HepG2 (cell line): ENCODE results near the gene IGSF21. TPM values are rescaled to one million over a fixed set of nuclear protein-coding genes. Genes with fewer than 3 reads are reported as not detected.

ENCODE experiments used
- ATAC-seq: fragments of 200-7000 bp; cut with Tn5 transposase; 3 replicates; pipeline ENCODE4 v1.9.1; 2020; ENCODE audit warnings: mild to moderate bottlenecking, moderate library complexity
- BruUV-seq: library from RNA; stranded (reverse); fragments of 400-500 nt; replicated peaks from 2 replicates; lab custom pipeline; 2021; lab: Mats Ljungman, UMichigan
- CTCF ChIA-PET: fragments of 300-600 bp; formaldehyde crosslinking; extraction: SDS; loops from one replicate; lab custom pipeline; 2021; ENCODE audit warnings: low total read pairs, inconsistent platforms, low intra/inter-chr PET ratio; lab: Yijun Ruan, JAX
- POLR2A ChIA-PET: fragments of 350-600 bp; sonication (Branson Sonifier 250); formaldehyde crosslinking; loops from one replicate; lab custom pipeline; 2020; ENCODE audit warnings: antibody characterized with exemption, inconsistent platforms; lab: Yijun Ruan, JAX
- DNase-seq: peaks from one replicate; pipeline ENCODE4 v3.0.0-alpha.2; 2015; ENCODE audit warnings: low spot score
- FAIRE-seq: peaks from 3 replicates; lab custom pipeline; 2011; peaks lifted over from hg19 to GRCh38; lab: Jason Lieb, UNC
- H2AFZ ChIP-seq: one replicate; pipeline ENCODE4 v1.6.1; 2011; ENCODE audit warnings: low read length, inconsistent platforms
- H3K27ac ChIP-seq: fragments of 300-600 bp; 3 replicates; pipeline ENCODE4 v1.8.0; 2011; ENCODE audit warnings: mixed run types, mild to moderate bottlenecking, mixed read lengths, low read length, inconsistent platforms; ENCODE audit not compliant: insufficient read depth; ENCODE audit errors: extremely low read length
- H3K27me3 ChIP-seq, 2 experiments: fragments of 200-600 bp in 1 of 2; 2 replicates in 1 of 2; 3 replicates in 1 of 2; pipeline versions ENCODE4 v1.6.0 to v1.8.0; 2011; ENCODE audit warnings: low read length in 2 of 2, mild to moderate bottlenecking in 2 of 2, moderate library complexity in 2 of 2, inconsistent platforms in 1 of 2; ENCODE audit not compliant: insufficient read depth in 2 of 2, control insufficient read depth in 1 of 2
- H3K36me3 ChIP-seq, 2 experiments: fragments of 200-600 bp in 1 of 2; replicated peaks in 1 of 2; 2 replicates in 1 of 2; 3 replicates in 1 of 2; pipeline versions ENCODE4 v1.5.1 to v1.8.0; 2011; ENCODE audit warnings: low read length in 2 of 2, inconsistent platforms in 1 of 2; ENCODE audit not compliant: insufficient read depth in 2 of 2, control insufficient read depth in 1 of 2
- H3K4me1 ChIP-seq: 2 replicates; pipeline ENCODE4 v1.5.1; 2012; ENCODE audit warnings: low read length, inconsistent platforms; ENCODE audit not compliant: insufficient read depth
- H3K4me2 ChIP-seq: 2 replicates; pipeline ENCODE4 v1.6.0; 2011; ENCODE audit warnings: low read depth, low read length, inconsistent platforms
- H3K4me3 ChIP-seq, 3 experiments: fragments of 200-600 bp in 1 of 3; sonication (generic), shearing (Covaris generic) in 1 of 3; replicated peaks in 1 of 3; 2 replicates each; pipeline ENCODE4 v1.5.1; 2011 to 2016; ENCODE audit warnings: low read length in 3 of 3, inconsistent platforms in 2 of 3, low read depth in 2 of 3, mild to moderate bottlenecking in 2 of 3, control low read depth in 1 of 3, mixed read lengths in 1 of 3; ENCODE audit not compliant: insufficient read depth in 1 of 3
- H3K79me2 ChIP-seq: one replicate; pipeline ENCODE4 v1.6.1; 2011; ENCODE audit warnings: low read length, inconsistent platforms; ENCODE audit not compliant: insufficient read depth
- H3K9ac ChIP-seq: 2 replicates; pipeline ENCODE4 v1.6.0; 2011; ENCODE audit warnings: mild to moderate bottlenecking, low read depth, low read length, inconsistent platforms; ENCODE audit not compliant: insufficient read depth
- H3K9me3 ChIP-seq: 2 replicates; pipeline ENCODE4 v1.5.1; 2012; ENCODE audit warnings: mild to moderate bottlenecking, low read length
- H4K20me1 ChIP-seq: 2 replicates; pipeline ENCODE4 v1.6.0; 2011; ENCODE audit warnings: inconsistent platforms, mild to moderate bottlenecking, low read length, moderate library complexity; ENCODE audit not compliant: insufficient read depth
- BCL6 ChIP-seq: IDR thresholded peaks from 2 replicates; pipeline ENCODE4 v1.6.1; 2016; ENCODE audit warnings: missing genetic modification reagents, missing compliant biosample characterization
- BHLHE40 ChIP-seq: IDR thresholded peaks from 2 replicates; pipeline ENCODE4 v1.6.1; 2011; ENCODE audit warnings: low read length, improper control_type of control experiment
- DMAP1 ChIP-seq: IDR thresholded peaks from 2 replicates; pipeline ENCODE4 v1.6.1; 2016
- FOXP4 ChIP-seq: sonication (generic); formaldehyde crosslinking; IDR thresholded peaks from 2 replicates; pipeline ENCODE4 v1.4.0; 2020; ENCODE audit warnings: missing genetic modification reagents
- JARID2 ChIP-seq: sonication (generic); formaldehyde crosslinking; IDR thresholded peaks from 2 replicates; pipeline ENCODE4 v1.8.1; 2023; ENCODE audit warnings: missing genetic modification reagents, inconsistent platforms; ENCODE audit not compliant: insufficient replicate concordance
- NPAS2 ChIP-seq: sonication (generic); formaldehyde crosslinking; IDR thresholded peaks from 2 replicates; pipeline ENCODE4 v1.8.0; 2022; ENCODE audit warnings: mild to moderate bottlenecking, missing genetic modification reagents, borderline replicate concordance
- POLR2AphosphoS5 ChIP-seq: IDR thresholded peaks from 2 replicates; pipeline ENCODE4 v1.6.1; 2012; ENCODE audit warnings: low read depth, low read length
- PRMT3 ChIP-seq: sonication (generic); formaldehyde crosslinking; IDR thresholded peaks from 2 replicates; pipeline ENCODE4 v1.8.1; 2022; ENCODE audit warnings: low read depth, mild to moderate bottlenecking, moderate library complexity, missing genetic modification reagents, borderline replicate concordance
- RBM22 ChIP-seq: fragments of 200-400 bp; formaldehyde crosslinking; optimal IDR thresholded peaks from 2 replicates; pipeline ENCODE3; 2017; ENCODE audit warnings: mild to moderate bottlenecking, low read length, moderate library complexity
- RCOR2 ChIP-seq: IDR thresholded peaks from 2 replicates; pipeline ENCODE4 v1.6.1; 2016; ENCODE audit warnings: missing biosample characterization, missing genetic modification reagents
- SCMH1 ChIP-seq: sonication (generic); formaldehyde crosslinking; IDR thresholded peaks from 2 replicates; pipeline ENCODE4 v1.9.0; 2021; ENCODE audit warnings: missing genetic modification reagents, mild to moderate bottlenecking, borderline replicate concordance
- SRSF4 ChIP-seq: fragments of 200-400 bp; formaldehyde crosslinking; IDR thresholded peaks from one replicate; pipeline ENCODE4 v1.6.1; 2018; ENCODE audit warnings: mild to moderate bottlenecking, low read depth, low read length, moderate library complexity; ENCODE audit not compliant: poor library complexity, severe bottlenecking
- TAF1 ChIP-seq: sonication (generic); formaldehyde crosslinking; IDR thresholded peaks from 2 replicates; pipeline ENCODE4 v1.4.0; 2020; ENCODE audit warnings: missing genetic modification reagents
- TIGD3 ChIP-seq: sonication (generic); formaldehyde crosslinking; IDR thresholded peaks from 2 replicates; pipeline ENCODE4 v1.5.1; 2020; ENCODE audit warnings: mild to moderate bottlenecking, missing genetic modification reagents, borderline replicate concordance
- TOPORS ChIP-seq: sonication (generic); formaldehyde crosslinking; IDR thresholded peaks from 2 replicates; pipeline ENCODE4 v1.8.0; 2023; ENCODE audit warnings: mild to moderate bottlenecking, missing genetic modification reagents
- ZFP62 ChIP-seq: sonication (generic); formaldehyde crosslinking; IDR thresholded peaks from 2 replicates; pipeline ENCODE4 v1.4.0; 2020; ENCODE audit warnings: missing genetic modification reagents
- ZNF10 ChIP-seq: sonication (generic); formaldehyde crosslinking; IDR thresholded peaks from 2 replicates; pipeline ENCODE4 v1.4.0; 2020; ENCODE audit warnings: mild to moderate bottlenecking, low read depth, missing genetic modification reagents, borderline replicate concordance
- ZNF331 ChIP-seq: sonication (generic); formaldehyde crosslinking; IDR thresholded peaks from 2 replicates; pipeline ENCODE4 v1.4.0; 2020; ENCODE audit warnings: missing genetic modification reagents
- ZNF550 ChIP-seq: sonication (generic); formaldehyde crosslinking; IDR thresholded peaks from 2 replicates; pipeline ENCODE4 v1.4.0; 2020; ENCODE audit warnings: mild to moderate bottlenecking, missing genetic modification reagents, borderline replicate concordance
- ZNF562 ChIP-seq: sonication (generic); formaldehyde crosslinking; IDR thresholded peaks from 2 replicates; pipeline ENCODE4 v1.8.0; 2022; ENCODE audit warnings: missing genetic modification reagents, borderline replicate concordance
- ZNF775 ChIP-seq: sonication (generic); formaldehyde crosslinking; IDR thresholded peaks from 2 replicates; pipeline ENCODE4 v1.4.0; 2020; ENCODE audit warnings: missing genetic modification reagents, mild to moderate bottlenecking, moderate library complexity, borderline replicate concordance
- WGBS: methylation state at CpG from one replicate; pipeline ENCODE4 v1.1.6; 2017; ENCODE audit warnings: low lambda C conversion rate; 5-methylcytosine and 5-hydroxymethylcytosine counted together
- in situ Hi-C: cut with HindIII; loops from 2 replicates; pipeline ENCODE4 v1.10.0; 2017; ENCODE audit warnings: low pct_unique_long_range_greater_than_20kb; ENCODE audit not compliant: extremely low pct_ligation_motif_present
- intact Hi-C: fragments of 100-400 bp; cut with micrococcal nuclease; formaldehyde crosslinking; loops from one replicate; pipeline ENCODE4 v1.10.0; 2022; ENCODE audit not compliant: unreplicated experiment
- polyA plus RNA-seq, 8 experiments: library from polyadenylated mRNA; depleted of rRNA in 3 of 8; stranded (reverse) in 7 of 8; unstranded in 1 of 8; fragments of >200 nt; fragmentation: Illumina TruSeq in 4 of 8; extraction: Trizol in 4 of 8; gene quantifications; 2 replicates each; pipeline versions ENCODE4 v1.2.1 to v1.2.3, GENCODE V29; 2011 to 2016; ENCODE audit warnings: low read depth in 4 of 8, missing spikeins in 1 of 8, mixed read lengths in 1 of 8; ENCODE audit not compliant: insufficient read depth in 1 of 8
- total RNA-seq, 5 experiments: library from RNA; depleted of rRNA; stranded (reverse); fragments of >200 nt; fragmentation: Illumina TruSeq; extraction: Trizol; gene quantifications; 2 replicates each; pipeline ENCODE4 v1.2.3, GENCODE V29; 2016; ENCODE audit warnings: low read depth in 1 of 5
- TF ChIP-seq, protein P1 (sequence below): IDR thresholded peaks from 2 replicates; pipeline ENCODE4 v1.6.1; 2016

The IGSF21 gene
- total and polyA plus RNA-seq, 2 of the 13 experiments (the other 11 are each of a cell fraction or from before 2014, with no cell fraction given) = not detected

GRCh38 chr1:18249631-18250030, 142.0 kb downstream of the IGSF21 start (continued):
- TF ChIP-seq, protein P1, sequence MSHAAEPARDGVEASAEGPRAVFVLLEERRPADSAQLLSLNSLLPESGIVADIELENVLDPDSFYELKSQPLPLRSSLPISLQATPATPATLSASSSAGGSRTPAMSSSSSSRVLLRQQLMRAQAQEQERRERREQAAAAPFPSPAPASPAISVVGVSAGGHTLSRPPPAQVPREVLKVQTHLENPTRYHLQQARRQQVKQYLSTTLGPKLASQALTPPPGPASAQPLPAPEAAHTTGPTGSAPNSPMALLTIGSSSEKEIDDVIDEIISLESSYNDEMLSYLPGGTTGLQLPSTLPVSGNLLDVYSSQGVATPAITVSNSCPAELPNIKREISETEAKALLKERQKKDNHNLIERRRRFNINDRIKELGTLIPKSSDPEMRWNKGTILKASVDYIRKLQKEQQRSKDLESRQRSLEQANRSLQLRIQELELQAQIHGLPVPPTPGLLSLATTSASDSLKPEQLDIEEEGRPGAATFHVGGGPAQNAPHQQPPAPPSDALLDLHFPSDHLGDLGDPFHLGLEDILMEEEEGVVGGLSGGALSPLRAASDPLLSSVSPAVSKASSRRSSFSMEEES = no peak
- TF ChIP-seq RCOR2 (CRISPR knock-in tag) (no peak), NPAS2 (CRISPR knock-in tag) (no peak), SRSF4 (no peak), PRMT3 (CRISPR knock-in tag) (no peak), POLR2AphosphoS5 (no peak), DMAP1 (CRISPR knock-in tag) (no peak), BHLHE40 (no peak), JARID2 (CRISPR knock-in tag) (no peak), RBM22 (no peak)

DNA sequence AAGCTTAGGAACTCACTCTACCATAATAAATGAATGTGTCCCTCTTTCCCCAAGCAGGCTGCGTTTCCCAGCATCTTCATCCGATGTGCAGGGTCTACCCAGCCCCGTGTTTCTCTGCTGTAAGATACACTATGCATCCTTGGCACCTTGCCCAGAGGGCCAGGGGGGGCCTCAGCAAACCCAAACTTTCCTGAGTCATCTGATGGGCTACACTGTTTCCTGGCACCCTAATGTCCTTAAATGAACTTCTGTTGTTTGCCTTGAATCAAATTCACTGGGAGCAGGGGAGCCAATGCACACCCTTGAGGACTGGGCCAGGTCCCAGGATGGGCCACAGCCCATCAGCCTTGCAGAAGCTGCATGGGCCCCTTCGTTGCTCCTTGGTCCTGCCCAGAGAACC, 145.5 kb downstream of the IGSF21 start:
- Histone ChIP-seq H2AFZ (no peak overlapping the region), H3K9me3 (peaks cover 5% of the 10 kb centered on the region; the same call in 1 of the 2 replicates), H4K20me1 (0 out of 2 replicates have a peak, but pooled peaks cover 3% of the 10 kb centered on the region), H3K4me2 (no peak overlapping the region), H3K36me3 (no peaks in the 10 kb centered on the region), H3K4me3 (no peak overlapping the region), H3K79me2 (no peaks in the 10 kb centered on the region), H3K27me3 (peaks cover 0 to 4% of the 10 kb centered on the region in 2 experiments; a peak in 1 of 5 replicates), H3K4me1 (no peaks in the 10 kb centered on the region), H3K9ac (no peak overlapping the region), H3K27ac (no peak overlapping the region)
- FAIRE-seq (no peak), ATAC-seq (no peak), DNase-seq (no peak)
- in situ Hi-C loops (no loop called here), intact Hi-C loops (no loop called here)
- ChIA-PET CTCF (no interaction called here), POLR2A (no interaction called here)
- WGBS = 14% methylated on average over 4 of the region's 4 CpGs
- no TSS peak for BruUV-seq
- TF ChIP-seq FOXP4 (CRISPR knock-in tag) = no peak
- TF ChIP-seq ZNF10 (CRISPR knock-in tag) = no peak
- TF ChIP-seq ZNF331 (CRISPR knock-in tag) = no peak
- no peak for TF ChIP-seq ZNF775
- no peak for TF ChIP-seq TAF1
- TF ChIP-seq ZNF562 (CRISPR knock-in tag) = no peak
- no peak for TF ChIP-seq SCMH1 (CRISPR knock-in tag)
- TF ChIP-seq BCL6 (CRISPR knock-in tag) = no peak
- no peak for TF ChIP-seq TIGD3 (CRISPR knock-in tag)
- no peak for TF ChIP-seq ZNF550
- TF ChIP-seq ZFP62 (CRISPR knock-in tag) = no peak
- TF ChIP-seq TOPORS = no peak
